AG08396 (cell line): ENCODE measurements around the gene NRAS.

ENCODE experiments used
- DNase-seq: peaks from one replicate; pipeline ENCODE4 v3.0.0; 2012; ENCODE audit warnings: low spot score, mixed read lengths

The NRAS gene

GRCh38 chr1:114725230-114725629, 8.7 kb upstream of the NRAS start:
- DNase-seq, result no peak

- no peak for DNase-seq
Measured at GRCh38 chr1:114723915-114724314, 7.3 kb upstream of the NRAS start.

- DNase-seq, result no peak
Measured at GRCh38 chr1:114723457-114723856, 6.9 kb upstream of the NRAS start.

GRCh38 chr1:114720492-114720891, 3.9 kb upstream of the NRAS start:
- DNase-seq, result no peak

- no peak for DNase-seq
Measured at GRCh38 chr1:114719424-114719787, 2.8 kb upstream of the NRAS start.

- no peak for DNase-seq
Measured at GRCh38 chr1:114718661-114719423, 2.3 kb upstream of the NRAS start.

GRCh38 chr1:114715952-114716303, 643 bp downstream of the NRAS start:
- peak; percentile 16 for DNase-seq

- DNase-seq, result no peak
Measured at GRCh38 chr1:114712977-114713376, 3.6 kb downstream of the NRAS start.

- DNase-seq, result no peak
Measured at GRCh38 chr1:114710360-114710759, 6.2 kb downstream of the NRAS start.

GRCh38 chr1:114707604-114708003, 9.0 kb downstream of the NRAS start:
- DNase-seq, result no peak

GRCh38 chr1:114703242-114703641, 13.3 kb downstream of the NRAS start:
- no peak for DNase-seq

GRCh38 chr1:114702737-114703136, 13.8 kb downstream of the NRAS start:
- no peak for DNase-seq

GRCh38 chr1:114701931-114702330, 14.6 kb downstream of the NRAS start:
- DNase-seq, result no peak

GRCh38 chr1:114700036-114700600, 16.5 kb downstream of the NRAS start:
- no peak for DNase-seq

- no peak for DNase-seq
Measured at GRCh38 chr1:114696810-114697209, 19.8 kb downstream of the NRAS start.

- peak; percentile 16 for DNase-seq
Measured at GRCh38 chr1:114695430-114696058, 21.0 kb downstream of the NRAS start, which contains the start of gene AMPD1. Gene AMPD1 (minus strand): TSS chr1:114695546. CDS start chr1:114695471, 75 bp downstream.

- no peak for DNase-seq
Measured at GRCh38 chr1:114694540-114695310, 21.8 kb downstream of the NRAS start.

GRCh38 chr1:114692947-114693346, 23.6 kb downstream of the NRAS start:
- DNase-seq, result no peak

- no peak for DNase-seq
Measured at GRCh38 chr1:114691061-114691460, 25.5 kb downstream of the NRAS start.

- DNase-seq, result no peak
Measured at GRCh38 chr1:114690148-114690547, 26.4 kb downstream of the NRAS start.

- no peak for DNase-seq
Measured at GRCh38 chr1:114688526-114688925, 28.0 kb downstream of the NRAS start.

GRCh38 chr1:114685851-114686250, 30.7 kb downstream of the NRAS start:
- DNase-seq, result no peak

- no peak for DNase-seq
Measured at GRCh38 chr1:114677691-114678090, 38.9 kb downstream of the NRAS start.
